Neural progenitor cell (in vitro differentiated cells): ENCODE data around the gene WDR31. TPM values are rescaled to one million over a fixed set of nuclear protein-coding genes. Genes with fewer than 3 reads are reported as not detected.

Experiments used
- DNase-seq: peaks from one replicate; pipeline ENCODE4 v3.0.0-alpha.2; 2016; ENCODE audit warnings: low spot score
- H2AFZ ChIP-seq: fragments of 200-600 bp; sonication (generic); replicated peaks from 2 replicates; pipeline ENCODE4 v1.6.1; 2016; ENCODE audit warnings: antibody characterized with exemption
- H3F3A ChIP-seq: fragments of 200-600 bp; sonication (generic); 2 replicates; pipeline ENCODE4 v1.6.1; 2016; ENCODE audit warnings: antibody characterized with exemption, low read depth
- H3K27ac ChIP-seq: fragments of 200-600 bp; sonication (generic); 2 replicates; pipeline ENCODE4 v1.5.1; 2016; ENCODE audit warnings: mild to moderate bottlenecking
- H3K27me3 ChIP-seq: fragments of 200-600 bp; sonication (generic); 2 replicates; pipeline ENCODE4 v1.6.1; 2016; ENCODE audit warnings: mild to moderate bottlenecking, moderate library complexity
- H3K36me3 ChIP-seq: fragments of 200-600 bp; sonication (generic); 2 replicates; pipeline ENCODE4 v1.5.1; 2016
- H3K4me1 ChIP-seq: fragments of 200-600 bp; sonication (generic); 2 replicates; pipeline ENCODE4 v1.6.1; 2016; ENCODE audit warnings: mixed run types
- H3K4me2 ChIP-seq: fragments of 200-600 bp; sonication (generic); 2 replicates; pipeline ENCODE4 v1.6.1; 2016
- H3K4me3 ChIP-seq: fragments of 200-600 bp; sonication (generic); 2 replicates; pipeline ENCODE4 v1.5.1; 2016
- H3K79me2 ChIP-seq: fragments of 200-600 bp; sonication (generic); 2 replicates; pipeline ENCODE4 v1.6.1; 2016; ENCODE audit warnings: low read depth
- H3K9ac ChIP-seq: fragments of 200-600 bp; sonication (generic); 2 replicates; pipeline ENCODE4 v1.6.1; 2016
- H3K9me3 ChIP-seq: fragments of 200-600 bp; sonication (generic); 2 replicates; pipeline ENCODE4 v1.5.1; 2016; ENCODE audit warnings: low read depth
- H4K20me1 ChIP-seq: fragments of 200-600 bp; sonication (generic); 2 replicates; pipeline ENCODE4 v1.6.1; 2016; ENCODE audit warnings: low read depth
- H3K27ac Mint-ChIP-seq: 3 replicates; pipeline ENCODE4 v1.8.0; 2021; ENCODE audit warnings: mixed read lengths
- H3K27me3 Mint-ChIP-seq: 2 replicates; pipeline ENCODE4 v1.8.0; 2022; ENCODE audit warnings: low read depth, mild to moderate bottlenecking, inconsistent platforms, moderate library complexity, mixed read lengths; ENCODE audit not compliant: insufficient read depth
- H3K36me3 Mint-ChIP-seq: 3 replicates; pipeline ENCODE4 v1.8.0; 2021; ENCODE audit warnings: mixed read lengths
- H3K4me1 Mint-ChIP-seq: 3 replicates; pipeline ENCODE4 v1.8.0; 2021; ENCODE audit warnings: mixed read lengths
- H3K4me3 Mint-ChIP-seq: 3 replicates; pipeline ENCODE4 v1.8.0; 2021; ENCODE audit warnings: mild to moderate bottlenecking, moderate library complexity, mixed read lengths
- H3K9me3 Mint-ChIP-seq: 3 replicates; pipeline ENCODE4 v1.8.0; 2020; ENCODE audit warnings: mixed read lengths
- EZH2 ChIP-seq: fragments of 200-600 bp; sonication (generic); IDR thresholded peaks from 2 replicates; pipeline ENCODE4 v1.6.1; 2017; ENCODE audit warnings: antibody characterized with exemption, mild to moderate bottlenecking, moderate library complexity
- EZH2phosphoT487 ChIP-seq: fragments of 200-600 bp; sonication (generic); IDR thresholded peaks from 2 replicates; pipeline ENCODE4 v1.6.1; 2017; ENCODE audit warnings: antibody characterized with exemption
- total RNA-seq: library from RNA; depleted of rRNA; stranded (reverse); fragments of >200 nt; gene quantifications from 2 replicates; pipeline ENCODE4 v1.2.3, GENCODE V29; 2015; ENCODE audit warnings: low replicate concordance
- TF ChIP-seq, protein P1 (sequence below): fragments of 200-600 bp; sonication (generic); IDR thresholded peaks from 2 replicates; pipeline ENCODE4 v1.5.1; 2017; ENCODE audit warnings: antibody characterized with exemption, mild to moderate bottlenecking

WDR31 gene
- total RNA-seq, result 2.5 and 3.2 TPM in 2 replicates

- peak within 1 kb of the TSS; percentile 82 for H3K4me3 Mint-ChIP-seq
- H3K4me2 ChIP-seq, result peak within 1 kb of the TSS; percentile 77
- peaks cover 14% of the 10 kb centered on the region for H3K4me1 ChIP-seq
- H4K20me1 ChIP-seq, result no peaks in the 10 kb centered on the region
- H3K9me3 Mint-ChIP-seq, result no peaks in the 10 kb centered on the region
- no peaks in the 10 kb centered on the region for H3K36me3 ChIP-seq
- H3F3A ChIP-seq, result no peaks in the 10 kb centered on the region
- peak; percentile 67 for TF ChIP-seq EZH2
- TF ChIP-seq, protein P1, sequence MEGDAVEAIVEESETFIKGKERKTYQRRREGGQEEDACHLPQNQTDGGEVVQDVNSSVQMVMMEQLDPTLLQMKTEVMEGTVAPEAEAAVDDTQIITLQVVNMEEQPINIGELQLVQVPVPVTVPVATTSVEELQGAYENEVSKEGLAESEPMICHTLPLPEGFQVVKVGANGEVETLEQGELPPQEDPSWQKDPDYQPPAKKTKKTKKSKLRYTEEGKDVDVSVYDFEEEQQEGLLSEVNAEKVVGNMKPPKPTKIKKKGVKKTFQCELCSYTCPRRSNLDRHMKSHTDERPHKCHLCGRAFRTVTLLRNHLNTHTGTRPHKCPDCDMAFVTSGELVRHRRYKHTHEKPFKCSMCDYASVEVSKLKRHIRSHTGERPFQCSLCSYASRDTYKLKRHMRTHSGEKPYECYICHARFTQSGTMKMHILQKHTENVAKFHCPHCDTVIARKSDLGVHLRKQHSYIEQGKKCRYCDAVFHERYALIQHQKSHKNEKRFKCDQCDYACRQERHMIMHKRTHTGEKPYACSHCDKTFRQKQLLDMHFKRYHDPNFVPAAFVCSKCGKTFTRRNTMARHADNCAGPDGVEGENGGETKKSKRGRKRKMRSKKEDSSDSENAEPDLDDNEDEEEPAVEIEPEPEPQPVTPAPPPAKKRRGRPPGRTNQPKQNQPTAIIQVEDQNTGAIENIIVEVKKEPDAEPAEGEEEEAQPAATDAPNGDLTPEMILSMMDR, result no peak
- TF ChIP-seq EZH2phosphoT487, result peak; percentile 44
- H3K79me2 ChIP-seq, result no peaks in the 10 kb centered on the region
- peaks cover 13% of the 10 kb centered on the region for H3K4me1 Mint-ChIP-seq
- no peak within 1 kb of the TSS for H3K27ac ChIP-seq
- H3K9ac ChIP-seq, result no peak within 1 kb of the TSS
- H3K27me3 Mint-ChIP-seq, result peaks cover 9% of the 10 kb centered on the region
- H3K36me3 Mint-ChIP-seq, result no peaks in the 10 kb centered on the region
- H3K9me3 ChIP-seq, result no peaks in the 10 kb centered on the region
- DNase-seq, result peak; percentile 93
- peak within 1 kb of the TSS; percentile 67 for H3K4me3 ChIP-seq
- H3K27me3 ChIP-seq, result peaks cover 10% of the 10 kb centered on the region
- peak within 1 kb of the TSS; percentile 46 for H3K27ac Mint-ChIP-seq
- H2AFZ ChIP-seq, result peak within 1 kb of the TSS; percentile 92
These were observed at the start of gene WDR31 for GRCh38 chr9:113340011-113340699. TSS of gene WDR31 (minus strand) at chr9:113340275. CDS start at chr9:113332022, 8,253 bp downstream.

- H3K36me3 ChIP-seq, result no peaks in the 10 kb centered on the region
- Mint-ChIP-seq H3K27me3 (peaks cover 8% of the 10 kb centered on the region), H3K27ac (no peak overlapping the region), H3K4me3 (no peak overlapping the region), H3K9me3 (no peaks in the 10 kb centered on the region), H3K36me3 (peaks cover 20% of the 10 kb centered on the region), H3K4me1 (no peaks in the 10 kb centered on the region)
- H3K4me2 ChIP-seq, result no peak overlapping the region
- H3F3A ChIP-seq, result no peaks in the 10 kb centered on the region
- TF ChIP-seq EZH2phosphoT487 (no peak), EZH2 (no peak)
- TF ChIP-seq, protein P1, result no peak
- no peak overlapping the region for H3K9ac ChIP-seq
- no peaks in the 10 kb centered on the region for H3K9me3 ChIP-seq
- DNase-seq, result no peak
- no peaks in the 10 kb centered on the region for H4K20me1 ChIP-seq
- no peak overlapping the region for H3K27ac ChIP-seq
- no peaks in the 10 kb centered on the region for H3K79me2 ChIP-seq
- no peaks in the 10 kb centered on the region for H3K4me1 ChIP-seq
- H3K4me3 ChIP-seq, result no peak overlapping the region
- H3K27me3 ChIP-seq, result no peaks in the 10 kb centered on the region
- no peak overlapping the region for H2AFZ ChIP-seq
These were observed 49.4 kb upstream of the WDR31 start for GRCh38 chr9:113389451-113389850.

- Mint-ChIP-seq H3K36me3 (peaks cover 20% of the 10 kb centered on the region), H3K4me3 (no peak overlapping the region), H3K27ac (no peak overlapping the region), H3K4me1 (no peaks in the 10 kb centered on the region), H3K9me3 (no peaks in the 10 kb centered on the region), H3K27me3 (peaks cover 8% of the 10 kb centered on the region)
- H3K79me2 ChIP-seq, result no peaks in the 10 kb centered on the region
- H3K36me3 ChIP-seq, result no peaks in the 10 kb centered on the region
- H3K4me1 ChIP-seq, result no peaks in the 10 kb centered on the region
- no peak for DNase-seq
- H3K4me2 ChIP-seq, result no peak overlapping the region
- no peak overlapping the region for H3K9ac ChIP-seq
- no peaks in the 10 kb centered on the region for H3K27me3 ChIP-seq
- no peak overlapping the region for H3K4me3 ChIP-seq
- H4K20me1 ChIP-seq, result no peaks in the 10 kb centered on the region
- no peak overlapping the region for H2AFZ ChIP-seq
- TF ChIP-seq, protein P1, result no peak
- TF ChIP-seq EZH2phosphoT487 (no peak), EZH2 (no peak)
- no peaks in the 10 kb centered on the region for H3F3A ChIP-seq
- H3K27ac ChIP-seq, result no peak overlapping the region
- H3K9me3 ChIP-seq, result no peaks in the 10 kb centered on the region
These were observed 48.8 kb upstream of the WDR31 start for GRCh38 chr9:113388833-113389232.
